Renal cortical epithelial cell (primary cell): ENCODE results near the gene FBP2. TPM values are rescaled to one million over a fixed set of nuclear protein-coding genes. Genes with fewer than 3 reads are reported as not detected.
A peak's percentile ranks its signal among the peaks of the same experiment; 100 is the strongest.

ENCODE experiments used
- DNase-seq: peaks from one replicate; pipeline ENCODE4 v3.0.0-alpha.2; 2011; ENCODE audit warnings: low read depth
- total RNA-seq: library from RNA; depleted of rRNA; stranded (reverse); fragments of >200 nt; gene quantifications from 2 replicates; pipeline ENCODE4 v1.2.3, GENCODE V29; 2014

The FBP2 gene
- total RNA-seq, result not detected in 2 replicates

- DNase-seq, result no peak
Measured at GRCh38 chr9:94593459-94594345, at the start of gene FBP2. FBP2 (minus strand) TSS chr9:94593824; CDS start chr9:94593726, 98 bp downstream.

GRCh38 chr9:94643176-94643575, 49.6 kb upstream of the FBP2 start:
- no peak for DNase-seq

- no peak for DNase-seq
Measured at GRCh38 chr9:94642501-94642900, 48.9 kb upstream of the FBP2 start.

GRCh38 chr9:94639999-94640376, 46.4 kb upstream of the FBP2 start:
- DNase-seq, result no peak

- no peak for DNase-seq
Measured at GRCh38 chr9:94639061-94639998, 45.7 kb upstream of the FBP2 start, which contains the start of gene FBP1. FBP1 (minus strand) TSS chr9:94639518; CDS start chr9:94639310, 208 bp downstream.

- no peak for DNase-seq
Measured at GRCh38 chr9:94638335-94639060, 44.9 kb upstream of the FBP2 start.

- DNase-seq, result no peak
Measured at GRCh38 chr9:94632737-94633136, 39.1 kb upstream of the FBP2 start.

- DNase-seq, result no peak
Measured at GRCh38 chr9:94631599-94631998, 38.0 kb upstream of the FBP2 start.

GRCh38 chr9:94630833-94631232, 37.2 kb upstream of the FBP2 start:
- peak; percentile 31 for DNase-seq

- no peak for DNase-seq
Measured at GRCh38 chr9:94630281-94630680, 36.7 kb upstream of the FBP2 start.

GRCh38 chr9:94627287-94627686, 33.7 kb upstream of the FBP2 start:
- DNase-seq, result no peak

GRCh38 chr9:94625835-94626234, 32.2 kb upstream of the FBP2 start:
- DNase-seq, result no peak

- no peak for DNase-seq
Measured at GRCh38 chr9:94624629-94625028, 31.0 kb upstream of the FBP2 start.

- no peak for DNase-seq
Measured at GRCh38 chr9:94623253-94623652, 29.6 kb upstream of the FBP2 start.

- no peak for DNase-seq
Measured at GRCh38 chr9:94622087-94622800, 28.6 kb upstream of the FBP2 start.

GRCh38 chr9:94619026-94619425, 25.4 kb upstream of the FBP2 start:
- no peak for DNase-seq

GRCh38 chr9:94613003-94613402, 19.4 kb upstream of the FBP2 start:
- no peak for DNase-seq

GRCh38 chr9:94612071-94612470, 18.4 kb upstream of the FBP2 start:
- no peak for DNase-seq

GRCh38 chr9:94611638-94612068, 18.0 kb upstream of the FBP2 start:
- DNase-seq, result no peak

GRCh38 chr9:94610181-94610606, 16.6 kb upstream of the FBP2 start:
- no peak for DNase-seq

GRCh38 chr9:94607423-94607691, 13.7 kb upstream of the FBP2 start:
- DNase-seq, result no peak
